Forelimb muscle (tissue), 1 donor: ENCODE results near the gene THSD4. TPM values are rescaled to one million over a fixed set of nuclear protein-coding genes. Genes with fewer than 3 reads are reported as not detected.

Source experiments
- DNase-seq: peaks from one replicate; pipeline ENCODE4 v3.0.0-alpha.2; 2013; ENCODE audit warnings: low read depth
- polyA plus RNA-seq: library from polyadenylated mRNA; unstranded; fragments of 120-200 nt; gene quantifications from one replicate; pipeline ENCODE4 v1.2.1, GENCODE V29; 2013; ENCODE audit not compliant: insufficient read length

The THSD4 gene
- 21.8 TPM for polyA plus RNA-seq

GRCh38 chr15:71114887-71115566 is at the start of gene THSD4:
THSD4 (plus strand) TSS chr15:71115471.
- peak; percentile 41 for DNase-seq

GRCh38 chr15:71066983-71067382 is 48.3 kb upstream of the THSD4 start:
- no peak for DNase-seq

- no peak for DNase-seq
Measured at GRCh38 chr15:71069693-71070092, 45.6 kb upstream of the THSD4 start.

GRCh38 chr15:71071529-71071928 is 43.7 kb upstream of the THSD4 start:
- no peak for DNase-seq

- no peak for DNase-seq
Measured at GRCh38 chr15:71072423-71072822, 42.8 kb upstream of the THSD4 start.

GRCh38 chr15:71078506-71079207 is 36.6 kb upstream of the THSD4 start:
- DNase-seq = no peak

GRCh38 chr15:71079208-71080044 is 35.8 kb upstream of the THSD4 start:
- DNase-seq = no peak

- DNase-seq = no peak
Measured at GRCh38 chr15:71080166-71080565, 35.1 kb upstream of the THSD4 start.

GRCh38 chr15:71080705-71081104 is 34.6 kb upstream of the THSD4 start:
- no peak for DNase-seq

GRCh38 chr15:71082803-71083202 is 32.5 kb upstream of the THSD4 start:
- no peak for DNase-seq

- DNase-seq = no peak
Measured at GRCh38 chr15:71083349-71083748, 31.9 kb upstream of the THSD4 start.

GRCh38 chr15:71084264-71084663 is 31.0 kb upstream of the THSD4 start:
- DNase-seq = no peak

GRCh38 chr15:71085809-71086208 is 29.5 kb upstream of the THSD4 start:
- DNase-seq = no peak

GRCh38 chr15:71088155-71088554 is 27.1 kb upstream of the THSD4 start:
- DNase-seq = no peak

- no peak for DNase-seq
Measured at GRCh38 chr15:71088683-71089082, 26.6 kb upstream of the THSD4 start.

GRCh38 chr15:71089801-71090200 is 25.5 kb upstream of the THSD4 start:
- no peak for DNase-seq

- DNase-seq = no peak
Measured at GRCh38 chr15:71091601-71092000, 23.7 kb upstream of the THSD4 start.

GRCh38 chr15:71092056-71092600 is 23.1 kb upstream of the THSD4 start:
- DNase-seq = no peak

GRCh38 chr15:71093054-71094024 is 21.9 kb upstream of the THSD4 start:
- no peak for DNase-seq

- DNase-seq = no peak
Measured at GRCh38 chr15:71094137-71094536, 21.1 kb upstream of the THSD4 start.

- no peak for DNase-seq
Measured at GRCh38 chr15:71096676-71097075, 18.6 kb upstream of the THSD4 start.
